UCSD-AML1 (cell line): ENCODE results near the gene LIN37.
A peak's percentile ranks its signal among the peaks of the same experiment; 100 is the strongest.

Experiments
- DNase-seq: peaks from one replicate; lab custom pipeline; 2025; ENCODE audit not compliant: unreplicated experiment; lab: John Stamatoyannopoulos, UW

The LIN37 gene

GRCh38 chr19:35751839-35752745, 3.7 kb downstream of the LIN37 start:
- DNase-seq: no peak

- no peak for DNase-seq
These were observed 4.5 kb downstream of the LIN37 start for GRCh38 chr19:35752746-35753350.

GRCh38 chr19:35753634-35754369, 5.4 kb downstream of the LIN37 start:
- no peak for DNase-seq

- no peak for DNase-seq
These were observed 6.2 kb downstream of the LIN37 start for GRCh38 chr19:35754370-35755130.

GRCh38 chr19:35755131-35755549, 6.8 kb downstream of the LIN37 start:
- no peak for DNase-seq

GRCh38 chr19:35755550-35756376, 7.4 kb downstream of the LIN37 start:
- DNase-seq: no peak

GRCh38 chr19:35756377-35757230, 8.2 kb downstream of the LIN37 start, which contains the start of gene HSPB6:
HSPB6 (minus strand) TSS chr19:35757029; CDS start chr19:35757008, 21 bp downstream.
- no peak for DNase-seq

- DNase-seq: no peak
These were observed 8.9 kb downstream of the LIN37 start for GRCh38 chr19:35757231-35757748.

- peak; percentile 97 for DNase-seq
These were observed 9.6 kb downstream of the LIN37 start, which contains the start of gene PROSER3 for GRCh38 chr19:35757749-35758608. PROSER3 (plus strand) TSS chr19:35758176; CDS start chr19:35758216, 40 bp downstream.

- no peak for DNase-seq
These were observed 11.3 kb downstream of the LIN37 start for GRCh38 chr19:35759697-35760096.

- no peak for DNase-seq
These were observed 12.5 kb downstream of the LIN37 start for GRCh38 chr19:35760711-35761349.

- no peak for DNase-seq
These were observed 16.3 kb downstream of the LIN37 start for GRCh38 chr19:35764432-35765315.

GRCh38 chr19:35766571-35767104, 18.3 kb downstream of the LIN37 start:
- no peak for DNase-seq

GRCh38 chr19:35767288-35768081, 19.1 kb downstream of the LIN37 start:
- DNase-seq: no peak

GRCh38 chr19:35768082-35768421, 19.7 kb downstream of the LIN37 start:
- no peak for DNase-seq
